HG03457 (cell line): ENCODE measurements around the gene TPPP3.

ENCODE experiments used
- ATAC-seq: cut with Tn5 transposase; IDR thresholded peaks from one replicate; pipeline ENCODE4 v1.9.1; 2021; ENCODE audit warnings: moderate number of reproducible peaks; ENCODE audit not compliant: unreplicated experiment

The TPPP3 gene

GRCh38 chr16:67350324-67350723 is 43.0 kb downstream of the TPPP3 start:
- ATAC-seq = no peak

DNA sequence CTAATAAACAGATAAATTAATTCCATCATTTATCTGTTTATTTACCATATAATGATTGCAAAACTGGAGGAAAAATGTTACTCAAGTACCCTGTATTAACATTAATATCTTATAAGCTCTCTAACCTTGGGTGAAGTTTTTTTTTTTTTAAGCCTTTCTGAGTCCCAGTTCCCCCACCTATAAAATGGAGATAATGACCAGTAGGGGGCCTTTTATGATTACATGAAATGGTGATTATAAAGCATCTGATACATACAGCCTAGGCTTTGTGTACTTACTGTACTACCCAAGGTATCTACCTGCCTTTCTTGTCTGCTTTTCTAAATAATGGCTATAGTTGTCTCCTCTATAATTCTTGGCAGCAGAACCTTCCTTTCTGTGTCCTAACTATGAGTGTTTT is 44.1 kb downstream of the TPPP3 start:
- ATAC-seq = no peak

DNA sequence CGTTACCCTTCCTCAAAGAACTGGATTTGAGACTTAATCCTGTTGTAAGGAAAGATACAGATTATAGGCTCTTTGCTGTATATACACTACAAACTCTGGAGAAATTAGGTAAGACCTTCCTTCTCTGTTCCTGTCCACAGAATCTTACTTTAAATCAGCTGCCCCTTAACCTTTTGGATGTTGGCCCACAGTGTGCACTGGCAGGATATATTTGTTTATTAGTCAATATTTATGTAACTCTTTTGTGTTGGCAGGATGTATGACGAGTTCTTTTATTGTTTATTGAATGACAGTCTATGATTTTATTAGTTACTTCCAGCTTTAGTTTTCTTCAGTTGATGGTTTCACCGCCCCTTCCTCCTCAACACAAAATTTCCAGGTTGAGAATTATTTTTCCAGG is 47.0 kb downstream of the TPPP3 start:
- no peak for ATAC-seq

GRCh38 chr16:67345401-67345800 is 47.9 kb downstream of the TPPP3 start:
- no peak for ATAC-seq

DNA sequence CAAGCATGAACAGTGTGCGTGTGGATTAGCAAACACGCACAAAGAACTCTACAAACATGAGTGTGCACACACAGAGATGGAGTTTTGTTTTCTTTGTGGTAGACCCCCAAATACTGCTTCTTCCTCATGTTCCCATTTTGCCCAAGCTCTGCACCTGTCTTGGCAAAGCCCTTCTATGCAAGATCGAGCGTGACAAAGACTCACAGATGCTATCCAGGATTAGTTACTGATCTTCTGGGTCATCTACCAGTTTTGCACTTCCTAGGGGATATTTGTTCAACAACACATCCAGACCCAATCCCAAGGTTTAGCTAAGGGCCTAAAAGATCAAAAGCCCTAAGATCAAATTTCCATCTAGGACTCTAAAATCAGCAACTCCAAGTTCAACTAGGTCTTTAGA is 50.7 kb downstream of the TPPP3 start:
- no peak for ATAC-seq

DNA sequence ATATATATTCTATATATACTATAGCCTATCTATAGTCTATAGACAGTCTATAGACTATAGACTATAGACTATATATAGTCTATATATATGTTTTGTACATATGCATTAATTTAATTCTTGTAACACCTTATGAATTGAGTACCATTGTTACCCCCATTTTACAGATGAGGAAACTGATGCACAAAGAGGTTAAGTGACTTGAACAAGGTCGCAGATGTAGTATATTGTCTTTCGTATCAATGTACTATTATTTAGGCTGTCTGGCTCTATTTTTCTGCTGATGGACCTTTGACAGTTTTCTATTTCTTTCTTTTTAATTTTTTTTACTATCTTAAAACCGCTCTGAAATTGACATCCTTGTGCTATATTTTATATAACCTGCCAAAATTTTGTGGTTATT is 52.0 kb downstream of the TPPP3 start:
- ATAC-seq = no peak
